Activated naive CD8-positive, alpha-beta T cell treated with anti-CD3 and anti-CD28 coated beads, Interleukin-2, amount 50 U/mL, for 16 hours (primary cell): ENCODE measurements around the gene EQTN.

Source experiments
- DNase-seq: peaks from one replicate; pipeline ENCODE4 v3.0.0-alpha.2; 2020; ENCODE audit warnings: low read depth, low spot score

Gene EQTN

GRCh38 chr9:27297050-27297449, at the start of gene EQTN:
Gene EQTN, minus strand, starts transcription at chr9:27297150. Its CDS starts 95 bp downstream, at chr9:27297055.
- no peak for DNase-seq

DNA sequence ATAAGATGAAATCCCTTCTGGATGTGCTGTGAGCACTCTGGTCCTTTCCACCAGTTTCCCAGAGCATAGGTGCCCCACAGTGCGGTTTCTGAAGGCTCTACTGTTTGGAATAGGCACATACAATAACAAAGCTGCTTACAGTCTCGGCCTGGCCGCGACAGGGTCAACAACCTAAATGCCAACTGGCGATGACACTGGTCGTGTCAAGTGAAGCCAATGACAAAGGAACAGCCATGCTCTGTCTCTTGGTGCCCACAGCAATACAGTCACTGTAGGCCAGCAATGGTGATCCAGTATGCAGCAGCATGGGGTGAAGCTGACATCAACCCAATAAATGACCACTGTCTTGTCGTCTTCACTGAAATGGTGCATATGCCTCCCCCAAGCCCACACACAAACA, 47.8 kb upstream of the EQTN start:
- no peak for DNase-seq

- DNase-seq = no peak
These were observed 44.8 kb upstream of the EQTN start for GRCh38 chr9:27341545-27342294.

DNA sequence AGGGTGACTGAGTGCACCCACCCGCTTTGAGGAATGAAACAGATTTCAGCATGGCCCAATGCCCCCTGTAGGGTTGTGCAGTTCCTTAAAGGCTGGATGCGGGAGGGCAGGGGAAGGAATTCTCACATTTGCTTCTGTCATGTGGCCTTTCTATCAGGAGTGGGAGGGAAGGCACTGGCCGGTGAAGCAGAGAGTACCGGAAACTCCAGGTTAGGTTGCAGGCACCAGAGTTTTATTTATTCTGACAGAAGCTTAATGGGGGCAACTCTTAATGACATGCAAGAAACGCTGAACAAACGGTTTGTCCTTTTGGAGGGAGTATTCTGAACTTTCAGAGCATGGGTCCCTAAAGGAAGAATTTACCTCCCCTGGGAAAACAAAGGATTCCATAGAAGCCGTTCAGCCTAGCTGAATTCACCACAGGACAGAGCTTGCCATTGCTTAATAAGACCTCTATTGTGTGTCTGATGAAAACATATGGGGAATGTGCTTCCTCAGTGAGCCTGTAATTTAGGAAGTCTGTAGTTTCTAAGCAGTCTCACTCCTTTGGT, 44.1 kb upstream of the EQTN start:
- no peak for DNase-seq

GRCh38 chr9:27340285-27340674, 43.3 kb upstream of the EQTN start:
- no peak for DNase-seq

DNA sequence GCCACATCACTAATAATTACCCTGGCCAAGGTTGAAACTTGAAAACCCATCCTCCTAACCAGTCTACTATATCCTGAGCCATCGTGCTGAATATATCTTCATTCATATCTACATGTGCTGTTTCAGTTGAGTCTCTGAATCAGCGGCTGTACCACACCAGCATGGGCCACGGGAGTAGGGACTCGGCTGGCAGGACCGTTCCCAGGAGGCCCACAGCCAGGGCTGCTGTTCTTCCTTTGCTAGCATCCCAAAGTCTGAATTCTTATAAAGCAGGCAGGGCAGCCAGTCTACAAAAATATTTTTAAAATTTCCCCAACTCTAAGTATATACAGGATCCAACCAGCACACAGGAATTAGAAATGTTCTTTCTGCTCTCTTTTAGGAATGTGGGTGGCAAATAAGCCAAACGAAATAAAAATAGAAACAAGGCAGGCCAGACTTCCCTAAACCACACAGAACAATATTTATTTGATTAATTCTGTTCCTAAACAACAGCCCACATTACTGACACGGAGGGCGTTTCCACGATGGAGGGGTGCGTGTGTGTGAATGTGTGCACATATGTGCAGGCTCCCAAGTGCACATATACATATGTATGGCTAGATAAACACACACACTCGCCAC, 42.8 kb upstream of the EQTN start:
- no peak for DNase-seq

GRCh38 chr9:27338527-27338903, 41.6 kb upstream of the EQTN start:
- no peak for DNase-seq

DNA sequence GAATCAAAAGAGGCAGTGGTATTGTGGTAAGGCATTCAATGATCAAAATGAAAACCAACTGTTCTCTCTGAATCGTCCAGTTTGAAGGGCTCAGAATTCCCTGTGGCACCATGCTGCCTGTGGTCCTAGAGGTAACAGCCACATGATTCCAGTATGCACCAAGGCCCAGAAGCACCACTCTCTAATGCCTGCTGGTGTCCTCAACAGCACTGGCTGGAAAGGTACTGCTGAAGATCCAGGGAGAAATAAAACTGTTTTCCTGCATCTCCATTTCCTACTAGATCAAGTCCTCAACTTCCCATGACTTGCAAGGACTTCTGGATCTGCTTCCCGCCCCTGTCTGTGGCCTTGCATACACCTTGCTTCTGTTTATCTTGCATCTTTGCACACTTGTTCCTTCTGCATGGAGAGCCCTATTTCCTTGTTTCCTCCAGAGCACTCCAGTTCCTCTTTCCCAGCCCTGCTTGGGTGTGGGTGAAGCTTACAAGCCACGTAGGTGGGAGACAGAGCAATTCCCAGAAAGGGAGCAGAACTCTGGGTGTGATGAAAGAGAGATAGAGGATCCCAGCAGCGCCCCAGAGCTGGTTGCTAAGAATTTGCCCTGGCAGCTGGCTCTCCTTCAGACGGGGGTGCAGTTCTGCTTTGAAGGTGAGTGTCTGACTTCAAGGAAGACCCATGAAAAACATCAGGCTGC, 41.0 kb upstream of the EQTN start:
- no peak for DNase-seq

GRCh38 chr9:27337236-27337635, 40.3 kb upstream of the EQTN start:
- no peak for DNase-seq

GRCh38 chr9:27336829-27337228, 39.9 kb upstream of the EQTN start:
- DNase-seq = no peak

- no peak for DNase-seq
These were observed 39.2 kb upstream of the EQTN start for GRCh38 chr9:27336126-27336525.

GRCh38 chr9:27335075-27335474, 38.1 kb upstream of the EQTN start:
- DNase-seq = no peak

DNA sequence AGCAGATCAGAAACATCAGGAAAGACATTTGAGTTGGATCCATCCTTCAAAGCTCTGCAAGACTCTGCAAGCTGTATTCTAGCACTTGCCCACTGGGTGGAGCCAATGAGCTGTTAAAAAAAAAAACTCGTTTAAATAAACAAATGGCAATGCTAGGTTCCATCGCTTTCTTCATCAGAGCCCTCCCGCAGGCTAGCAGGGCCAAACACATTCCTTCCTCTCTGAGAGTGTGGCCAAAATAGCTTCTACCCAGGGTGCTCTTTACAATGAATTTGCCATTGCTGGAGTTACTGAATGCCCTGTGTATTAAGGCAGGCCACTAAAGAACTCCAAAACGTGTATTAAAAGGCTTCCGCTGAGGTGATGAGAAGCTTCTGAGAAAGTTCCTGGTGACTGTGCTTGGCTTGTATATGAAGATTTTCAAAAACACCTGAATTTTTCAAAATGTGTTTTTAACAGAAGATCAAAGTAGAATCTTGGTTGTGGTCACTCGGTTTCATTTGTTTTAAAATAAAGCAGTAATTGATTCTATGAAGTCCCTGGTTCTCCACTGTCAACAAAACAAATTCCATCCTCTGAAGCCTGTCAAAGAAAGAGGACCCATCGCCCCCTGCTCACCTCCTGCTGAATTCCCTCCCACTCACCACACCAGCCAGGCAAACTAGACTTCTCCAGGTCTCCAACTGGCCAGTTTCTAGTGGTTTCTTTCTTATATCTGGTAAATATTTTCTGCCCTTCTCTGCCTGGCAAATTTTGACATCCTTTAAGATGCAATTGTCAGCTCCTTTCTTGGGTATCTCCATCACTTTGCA, 36.5 kb upstream of the EQTN start:
- DNase-seq = no peak

DNA sequence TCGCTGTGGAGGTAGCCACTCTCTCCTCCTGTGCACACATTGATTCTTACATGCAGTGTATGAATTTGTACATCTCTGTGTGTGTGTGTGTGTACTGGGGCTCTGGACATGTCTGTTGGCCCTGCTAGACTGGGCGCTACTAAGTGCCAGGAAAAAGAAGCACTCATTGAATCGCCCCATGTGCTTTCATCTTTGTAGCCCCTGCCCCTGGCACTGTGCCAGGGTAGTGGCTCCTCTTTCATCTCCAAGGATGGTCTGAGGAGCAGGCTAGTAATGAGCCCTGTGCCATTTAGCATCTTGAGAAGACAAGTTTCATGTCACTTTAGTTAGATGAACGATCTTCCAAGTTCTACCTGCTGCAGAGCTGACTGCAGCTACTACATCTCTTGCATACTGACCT, 34.4 kb upstream of the EQTN start:
- no peak for DNase-seq

DNA sequence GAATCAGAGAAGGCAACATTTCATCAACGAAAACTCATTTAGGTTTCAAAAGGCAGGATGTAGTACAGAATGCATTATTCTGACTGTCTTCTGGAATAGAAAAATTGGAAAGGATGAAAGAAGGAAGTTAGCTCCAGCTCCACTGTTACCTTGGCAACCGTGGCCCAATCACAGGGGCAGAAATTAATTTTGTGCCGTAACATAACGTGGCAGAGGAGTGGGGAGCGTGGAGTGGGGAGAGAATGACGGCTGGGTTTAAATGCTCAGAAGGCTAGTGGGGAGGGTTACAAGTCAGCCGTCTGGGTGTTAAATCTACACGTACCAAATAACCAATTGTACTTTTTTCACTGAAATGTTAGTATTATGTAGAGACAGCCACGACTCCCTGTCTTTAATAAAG, 32.3 kb upstream of the EQTN start:
- DNase-seq = no peak

- DNase-seq = no peak
These were observed 31.5 kb upstream of the EQTN start for GRCh38 chr9:27328483-27328882.

DNA sequence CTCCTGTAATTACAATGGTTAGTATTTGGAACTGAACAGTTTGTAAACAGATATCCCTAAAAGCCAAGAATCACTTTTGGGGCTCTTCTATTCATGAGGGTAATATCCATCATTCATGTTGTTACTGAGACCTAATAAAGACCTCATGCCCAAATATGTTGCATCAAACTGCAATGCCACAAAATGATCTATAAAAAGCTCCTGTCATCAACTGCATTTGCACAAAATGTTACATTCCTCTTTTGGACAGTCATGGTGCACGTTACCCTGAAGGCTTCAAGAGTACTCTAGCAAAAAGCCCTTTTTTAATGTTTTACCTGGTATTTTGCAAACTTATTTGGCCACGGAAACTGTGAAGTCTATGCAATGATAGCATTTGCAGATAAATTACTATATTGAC, 14.2 kb upstream of the EQTN start:
- no peak for DNase-seq

DNA sequence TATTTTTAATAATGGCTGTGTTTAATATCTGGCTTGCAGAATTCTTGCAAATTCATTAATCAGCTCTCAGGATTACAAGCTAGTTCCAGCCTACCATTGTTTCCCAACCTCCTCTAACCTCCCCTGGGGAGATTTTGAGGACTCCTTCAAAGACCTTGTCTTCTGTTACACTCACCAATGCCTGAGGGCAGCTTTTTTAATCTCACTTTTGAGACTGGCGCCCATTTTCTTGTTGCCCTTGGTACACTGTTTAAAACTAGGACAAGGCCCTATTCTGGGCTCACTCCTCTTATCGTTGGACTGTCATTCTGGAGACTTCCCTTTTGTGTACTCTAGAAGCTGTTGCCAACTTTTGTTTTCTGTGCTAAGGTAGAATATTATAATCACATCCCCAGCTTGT, 13.6 kb upstream of the EQTN start:
- no peak for DNase-seq

- DNase-seq = no peak
These were observed 11.9 kb upstream of the EQTN start for GRCh38 chr9:27308691-27309390.

DNA sequence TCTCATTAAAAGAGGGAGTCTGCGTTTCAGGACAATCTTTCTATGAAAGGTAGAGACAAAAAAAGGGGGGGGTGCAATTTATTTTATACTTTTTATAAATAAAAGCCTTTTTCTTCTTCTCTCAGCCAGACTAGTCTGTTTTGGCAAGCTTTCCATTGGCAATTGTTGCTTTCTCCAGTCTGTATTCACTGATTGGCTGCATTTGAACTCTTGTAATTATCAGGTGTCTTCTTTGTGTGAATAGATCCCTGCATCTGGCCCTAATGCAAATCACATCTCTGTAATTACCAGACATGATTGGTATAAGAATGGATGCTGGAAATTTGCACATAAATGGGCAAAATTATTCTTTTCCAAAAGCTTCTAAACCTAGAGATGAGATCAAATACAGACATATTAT, 7.6 kb upstream of the EQTN start:
- no peak for DNase-seq

DNA sequence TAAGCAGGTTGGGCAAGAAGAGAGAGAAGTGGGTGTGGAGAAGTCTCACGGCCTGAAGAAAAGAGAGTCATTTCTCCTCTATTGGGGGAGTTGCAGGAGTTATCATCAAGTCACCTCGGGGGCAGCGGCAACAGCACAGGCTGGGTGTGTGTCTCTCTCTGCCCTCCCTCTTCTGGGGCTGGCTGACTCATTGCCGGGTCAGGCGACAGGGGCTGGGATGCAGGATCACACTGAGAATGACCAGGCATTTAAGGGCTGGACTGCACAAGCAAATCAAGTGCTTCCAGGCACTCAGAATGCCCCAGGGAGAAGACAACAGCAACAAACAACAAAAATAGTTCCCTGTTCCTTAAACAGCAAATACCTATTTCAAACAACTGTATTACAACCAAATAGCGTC, 6.3 kb upstream of the EQTN start:
- no peak for DNase-seq
